Measurements from ENCODE around the gene CTSC. TPM values are rescaled to one million over a fixed set of nuclear protein-coding genes. Genes with fewer than 3 reads are reported as not detected.

CTSC gene
- total RNA-seq, 1 donor from 2014 or later, result 84.7 TPM

GRCh38 chr11:88337987-88338668 is 592 bp upstream of the CTSC start:
- DNase-seq (ENCODE audit: extremely low spot score in 2 of 2), result no peak

GRCh38 chr11:88335284-88335683 is 2.3 kb downstream of the CTSC start:
- no peaks in the 10 kb centered on the region for H3K9me3 ChIP-seq
- H3K4me3 ChIP-seq, result no peak overlapping the region

More at GRCh38 chr11:88337987-88338668, 592 bp upstream of the CTSC start:
- intact Hi-C loops (cut with DNase I), result no loop called here
- H3K4me1 ChIP-seq, result peaks cover 11% of the 10 kb centered on the region
- H3K4me3 ChIP-seq, result peak overlapping the region; percentile 84 to 91
- H3K36me3 ChIP-seq, result no peaks in the 10 kb centered on the region
- no peaks in the 10 kb centered on the region for H3K9me3 ChIP-seq
- H3K27ac ChIP-seq, result peak overlapping the region; percentile 84
- H3K27me3 ChIP-seq, result no peaks in the 10 kb centered on the region
- TF ChIP-seq POLR2A (IDR thresholded peaks at IDR 0.05) (no peak), POLR2AphosphoS5 (IDR thresholded peaks at IDR 0.05; ENCODE audit: insufficient read depth in 1 of 2, low read depth in 1 of 2) (no peak), CTCF (IDR thresholded peaks at IDR 0.05) (no peak)

GRCh38 chr11:88333862-88334261 is 3.7 kb downstream of the CTSC start:
- TF ChIP-seq CTCF (IDR thresholded peaks at IDR 0.05), result no peak
- no peak for TF ChIP-seq POLR2A (IDR thresholded peaks at IDR 0.05)
- no peak for TF ChIP-seq POLR2AphosphoS5 (IDR thresholded peaks at IDR 0.05; ENCODE audit: insufficient read depth in 1 of 2, low read depth in 1 of 2)
- H3K36me3 ChIP-seq, result peaks cover 0 to 16% of the 10 kb centered on the region in 2 donors
- no peaks in the 10 kb centered on the region for H3K27me3 ChIP-seq
- H3K27ac ChIP-seq, result no peak overlapping the region
- no peak for DNase-seq (ENCODE audit: extremely low spot score in 2 of 2)
- no peaks in the 10 kb centered on the region for H3K9me3 ChIP-seq
- no peak overlapping the region for H3K4me3 ChIP-seq
- intact Hi-C loops (cut with DNase I), result no loop called here
- H3K4me1 ChIP-seq, result peaks cover 12% of the 10 kb centered on the region

More at GRCh38 chr11:88335284-88335683, 2.3 kb downstream of the CTSC start:
- no peak for DNase-seq (ENCODE audit: extremely low spot score in 2 of 2)
- H3K27me3 ChIP-seq, result no peaks in the 10 kb centered on the region
- no peak for TF ChIP-seq CTCF (IDR thresholded peaks at IDR 0.05)
- TF ChIP-seq POLR2A (IDR thresholded peaks at IDR 0.05), result no peak
- TF ChIP-seq POLR2AphosphoS5 (IDR thresholded peaks at IDR 0.05; ENCODE audit: insufficient read depth in 1 of 2, low read depth in 1 of 2), result no peak
- H3K36me3 ChIP-seq, result peaks cover 0 to 11% of the 10 kb centered on the region in 2 donors
- intact Hi-C loops (cut with DNase I), result no loop called here
- H3K4me1 ChIP-seq, result peaks cover 16% of the 10 kb centered on the region
- H3K27ac ChIP-seq, result no peak overlapping the region

DNA sequence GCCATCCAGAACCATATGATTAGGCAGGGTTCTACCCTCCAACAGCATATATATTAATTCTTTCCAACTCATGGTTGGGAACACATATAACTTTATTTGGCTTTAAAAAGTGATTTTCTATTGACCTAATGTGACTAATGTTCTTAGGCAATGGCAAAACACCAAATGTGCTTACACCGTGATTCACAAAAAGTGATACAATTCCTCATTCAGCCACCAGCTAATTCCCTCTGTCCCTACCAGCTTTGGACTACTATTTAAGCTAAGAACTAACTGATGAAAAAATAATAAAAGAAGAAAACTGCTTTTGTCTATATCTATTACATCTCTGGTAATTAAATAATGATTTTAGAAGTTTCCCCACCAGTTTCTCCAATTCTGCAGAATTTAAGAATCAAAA is 4.7 kb downstream of the CTSC start:
- H3K9me3 ChIP-seq, result no peaks in the 10 kb centered on the region
- peaks cover 5% of the 10 kb centered on the region for H3K4me1 ChIP-seq
- H3K27ac ChIP-seq, result no peak overlapping the region
- H3K27me3 ChIP-seq, result no peaks in the 10 kb centered on the region
- peaks cover 0 to 16% of the 10 kb centered on the region in 2 donors for H3K36me3 ChIP-seq
- no peak for DNase-seq (ENCODE audit: extremely low spot score in 2 of 2)
- TF ChIP-seq CTCF (IDR thresholded peaks at IDR 0.05) (no peak), POLR2AphosphoS5 (IDR thresholded peaks at IDR 0.05; ENCODE audit: insufficient read depth in 1 of 2, low read depth in 1 of 2) (no peak), POLR2A (IDR thresholded peaks at IDR 0.05) (no peak)
- no peak overlapping the region for H3K4me3 ChIP-seq
- intact Hi-C loops (cut with DNase I), result no loop called here

- peaks cover 24% of the 10 kb centered on the region for H3K4me1 ChIP-seq
- H3K9me3 ChIP-seq, result no peaks in the 10 kb centered on the region
- H3K27me3 ChIP-seq, result no peaks in the 10 kb centered on the region
- no peak overlapping the region for H3K4me3 ChIP-seq
- no peak for DNase-seq (ENCODE audit: extremely low spot score in 2 of 2)
- intact Hi-C loops (cut with DNase I), result no loop called here
- peaks cover 0 to 16% of the 10 kb centered on the region in 2 donors for H3K36me3 ChIP-seq
- TF ChIP-seq POLR2A (IDR thresholded peaks at IDR 0.05) (no peak), POLR2AphosphoS5 (IDR thresholded peaks at IDR 0.05; ENCODE audit: insufficient read depth in 1 of 2, low read depth in 1 of 2) (no peak), CTCF (IDR thresholded peaks at IDR 0.05) (no peak)
- no peak overlapping the region for H3K27ac ChIP-seq
These were observed 6.6 kb downstream of the CTSC start for GRCh38 chr11:88330826-88331428.
